Islet of Langerhans (tissue), 1 donor: ENCODE measurements around the gene GSTM4.
"Not testable (repeated sequence)": the region's sequence is repeated elsewhere in the genome, so short reads cannot be mapped to it uniquely, and the experiment has no call there.

ENCODE experiments used
- FAIRE-seq: peaks from one replicate; lab custom pipeline; 2011; peaks lifted over from hg19 to GRCh38; lab: Jason Lieb, UNC

Gene GSTM4

DNA sequence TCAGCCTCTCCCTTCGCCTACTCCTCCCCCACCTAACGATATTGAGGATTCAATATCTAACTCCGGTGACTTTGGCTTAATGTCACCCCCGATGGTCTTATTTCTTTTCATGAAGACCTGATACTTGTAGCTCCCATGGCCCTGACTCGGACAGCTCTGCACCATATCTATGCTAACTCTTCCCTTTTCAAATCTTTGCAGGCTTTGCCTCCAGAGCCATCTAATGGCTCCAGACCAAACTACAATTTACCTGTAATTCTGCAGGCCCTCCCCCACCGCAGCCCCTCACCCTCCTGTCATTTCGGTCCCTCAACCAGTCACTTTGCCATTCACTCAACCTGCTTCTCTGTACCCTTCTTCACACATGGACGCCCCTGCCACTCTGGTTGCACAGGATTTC, 48.3 kb downstream of the GSTM4 start:
- no peak for FAIRE-seq

GRCh38 chr1:109705411-109705810, 49.5 kb downstream of the GSTM4 start:
- no peak for FAIRE-seq

DNA sequence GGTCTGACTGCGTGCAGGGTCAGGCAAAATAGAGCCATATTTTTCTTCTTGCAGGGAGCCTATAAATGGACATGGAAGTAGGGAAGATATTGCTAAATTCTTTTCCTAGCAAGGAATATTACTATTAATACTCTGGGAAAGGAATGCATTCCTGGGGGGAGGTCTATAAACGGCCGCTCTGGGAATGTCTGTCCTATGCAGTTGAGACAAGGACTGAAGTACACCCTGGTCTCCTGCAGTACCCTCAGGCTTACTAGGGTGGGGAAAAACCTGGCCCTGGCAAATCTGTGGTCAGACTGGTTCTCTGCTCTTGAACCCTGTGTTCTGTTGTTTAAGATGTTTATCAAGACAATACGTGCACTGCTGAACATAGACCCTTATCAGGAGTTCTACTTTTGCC, 53.0 kb downstream of the GSTM4 start:
- not testable (repeated sequence) for FAIRE-seq

DNA sequence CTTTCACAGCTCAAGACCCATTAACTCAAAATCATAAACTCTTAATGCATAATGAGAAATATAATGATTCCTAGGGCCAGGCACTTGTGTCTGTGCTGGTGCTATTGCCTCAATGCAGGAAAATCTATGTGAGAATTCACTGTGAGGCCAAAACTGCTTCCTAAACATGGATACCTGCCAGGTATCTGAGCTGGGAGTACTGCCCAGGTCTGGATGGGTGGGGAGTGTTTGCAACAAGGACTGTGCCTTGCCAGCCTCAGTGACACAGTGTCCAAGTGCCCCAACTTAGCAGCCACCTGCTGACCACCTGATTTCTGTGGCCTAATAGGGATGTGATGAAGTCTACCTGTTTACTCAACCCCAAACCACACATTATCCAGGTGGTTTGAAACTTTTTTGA, 53.9 kb downstream of the GSTM4 start:
- not testable (repeated sequence) for FAIRE-seq
